ENCODE measurements around the gene SLF1.

SLF1 gene

DNA sequence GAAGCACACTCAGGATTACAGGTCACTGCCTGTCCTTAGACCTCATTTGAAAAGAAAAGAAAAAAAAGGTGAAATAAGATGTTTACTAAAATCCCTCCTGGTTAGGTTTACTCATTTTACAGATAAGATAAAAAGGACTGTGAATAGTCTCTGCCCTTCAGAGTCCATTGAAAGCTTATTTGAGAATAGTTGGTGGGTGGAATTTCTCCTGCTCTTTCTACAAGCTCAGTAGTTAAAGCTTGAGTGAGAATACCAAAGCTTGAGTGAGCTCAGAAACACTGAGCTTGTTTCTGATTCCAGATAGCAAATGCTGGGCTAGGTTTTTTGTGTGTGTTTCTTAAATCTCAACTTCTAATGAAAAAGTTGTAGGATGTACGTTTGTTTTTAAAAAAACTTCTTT, 106.7 kb downstream of the SLF1 start:
- no peak for DNase-seq

DNA sequence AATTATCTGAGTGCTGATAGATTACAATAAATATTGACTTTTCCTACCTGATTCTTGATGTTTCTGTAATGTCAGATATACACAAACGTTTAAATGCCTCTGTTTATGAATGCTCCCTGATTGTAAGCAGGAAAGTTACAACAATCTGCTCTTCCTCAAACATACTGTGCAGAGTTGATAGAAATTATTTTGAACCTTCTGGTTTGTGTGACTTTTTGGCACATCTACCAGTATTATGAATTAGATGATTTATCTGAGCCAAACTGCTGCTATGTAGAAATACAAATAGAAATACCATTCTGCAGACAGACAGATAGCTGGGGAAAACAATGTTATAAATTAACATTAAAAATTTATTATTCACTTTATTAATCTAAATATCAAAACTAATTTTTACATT, 113.0 kb downstream of the SLF1 start:
- no peak for DNase-seq

DNA sequence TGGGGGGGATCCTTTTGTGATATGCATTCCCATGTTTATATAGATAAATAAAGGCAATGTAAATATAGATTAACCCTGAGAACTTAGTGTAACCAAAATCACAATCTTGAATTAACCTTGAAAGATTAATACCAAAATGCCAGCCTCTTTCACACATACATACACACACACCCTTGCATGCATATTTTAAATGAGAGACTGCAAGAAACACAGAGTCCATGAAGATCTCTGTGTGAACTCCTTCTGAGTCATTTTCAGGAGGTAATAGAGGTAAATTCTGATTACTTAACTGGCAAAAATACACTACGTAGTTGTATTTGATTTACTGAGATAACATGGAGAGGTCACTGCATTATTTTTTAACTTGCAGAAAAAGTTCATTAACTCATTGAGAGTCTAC, 118.0 kb downstream of the SLF1 start:
- no peak for DNase-seq

DNA sequence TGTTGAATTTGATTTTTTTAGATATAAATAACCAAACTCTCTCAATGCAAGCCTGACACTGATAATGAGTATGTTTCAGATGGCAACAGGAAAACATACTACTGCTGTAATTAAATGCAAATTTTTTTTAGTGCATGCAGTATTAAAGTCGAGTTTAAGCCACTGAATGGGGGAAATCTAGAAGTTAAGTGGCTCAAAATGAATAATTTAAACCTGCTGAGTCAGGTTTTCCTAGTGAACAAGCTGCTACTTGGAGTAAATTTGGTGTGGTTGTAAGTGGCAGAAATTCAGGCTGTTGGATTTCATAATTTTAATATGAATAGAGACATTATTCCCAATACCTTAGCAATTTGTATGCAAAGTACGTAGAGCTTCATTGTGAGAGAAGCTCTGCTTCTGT, 121.8 kb downstream of the SLF1 start:
- no peak for DNase-seq

DNA sequence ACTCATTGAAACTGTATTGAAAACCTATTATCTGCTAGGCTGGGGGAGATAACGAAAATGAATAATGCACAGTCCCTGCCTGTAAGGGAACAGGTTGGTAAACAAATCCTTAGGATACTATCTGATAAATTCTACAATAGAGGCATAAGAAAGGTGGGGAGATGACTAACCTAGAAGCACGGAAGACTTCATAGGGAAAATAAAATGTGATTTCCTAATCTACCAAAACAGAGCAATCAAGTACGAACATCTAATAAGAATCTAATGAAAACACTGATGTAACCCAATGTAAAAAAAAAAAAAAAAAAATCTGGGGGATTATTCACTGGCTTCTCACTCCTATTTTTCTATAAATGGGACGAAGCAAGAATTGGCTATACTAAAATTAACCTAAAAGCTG, 124.4 kb downstream of the SLF1 start:
- DNase-seq: no peak

DNA sequence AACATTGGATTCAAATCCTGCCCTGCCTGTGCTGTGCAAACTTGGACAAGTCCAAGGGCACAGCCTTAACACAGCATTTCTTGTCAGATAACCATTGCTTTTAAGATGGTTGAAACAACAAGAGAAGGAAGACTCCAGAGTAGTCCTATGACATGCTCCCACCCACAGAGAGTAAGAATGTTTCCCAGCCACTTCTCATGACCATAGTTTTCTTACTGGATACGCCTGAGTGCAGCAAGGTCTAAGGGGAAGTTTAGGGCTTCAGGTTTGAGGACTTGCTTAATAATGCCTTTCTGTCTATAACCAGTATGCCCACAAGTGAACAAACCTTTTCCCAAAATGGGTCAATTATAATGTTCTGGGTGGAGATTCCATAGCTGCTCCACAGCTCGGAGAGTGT, 126.4 kb downstream of the SLF1 start:
- no peak for DNase-seq

GRCh38 chr5:94745786-94746730, 127.6 kb downstream of the SLF1 start:
- DNase-seq: no peak

- DNase-seq: no peak
Observed at GRCh38 chr5:94746731-94747124, 128.3 kb downstream of the SLF1 start.

Measured in stimulated activated CD4-positive, alpha-beta T cell treated with anti-CD3 and anti-CD28 coated beads, Interleukin-1b, Interleukin-23, amount 100 ng/mL, for 48 hours (primary cell).